ENCODE results near the gene GIMAP2.

GIMAP2 gene

DNA sequence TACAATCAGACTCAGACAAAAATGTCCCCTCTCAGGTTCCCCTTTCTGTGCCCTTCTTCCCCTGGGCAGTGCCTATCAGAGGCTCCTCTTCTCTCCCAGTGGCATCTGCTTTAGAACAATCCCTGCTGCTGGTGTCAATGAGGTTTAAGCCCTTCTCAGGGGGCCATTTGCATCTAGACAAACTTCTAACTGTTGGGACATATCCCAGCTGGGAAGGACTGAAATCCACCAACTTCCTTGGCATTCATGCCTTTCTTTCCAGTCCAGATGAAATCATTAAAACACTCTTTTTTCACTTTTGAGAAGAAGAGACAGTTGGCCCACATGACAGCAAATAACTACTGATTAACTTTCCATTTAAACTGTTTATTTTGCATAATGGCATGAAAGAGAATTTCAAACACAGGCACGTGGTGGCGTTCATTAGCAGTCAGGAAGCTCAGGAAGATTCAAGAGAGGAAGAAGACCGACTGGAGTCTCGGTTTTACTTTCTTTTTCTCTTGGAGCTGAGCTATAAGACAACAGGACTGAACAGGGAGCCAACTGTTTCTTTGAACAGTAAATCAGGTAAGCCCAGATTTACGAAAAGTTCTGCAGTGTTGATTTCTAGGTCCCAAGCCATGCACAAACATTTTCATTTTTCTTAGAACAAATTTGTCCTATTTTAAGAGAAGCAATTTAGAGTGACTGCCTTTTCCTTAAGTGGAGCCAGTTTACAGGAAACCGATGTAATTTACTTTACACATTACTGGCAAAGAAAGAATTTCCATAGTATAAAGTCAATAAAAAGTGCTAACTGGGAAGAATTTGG lies at the start of gene GIMAP2:
GIMAP2 (plus strand) TSS at position 488 of the 811 bp plus-strand sequence. CDS start 1,354 bp downstream, outside the sequence.
- TF ChIP-seq GATA2 (IDR thresholded peaks at IDR 0.05; ENCODE audit: low read depth, low read length): no peak
- TF ChIP-seq GATA3 (IDR thresholded peaks at IDR 0.05; ENCODE audit: low read depth, low read length): no peak

DNA sequence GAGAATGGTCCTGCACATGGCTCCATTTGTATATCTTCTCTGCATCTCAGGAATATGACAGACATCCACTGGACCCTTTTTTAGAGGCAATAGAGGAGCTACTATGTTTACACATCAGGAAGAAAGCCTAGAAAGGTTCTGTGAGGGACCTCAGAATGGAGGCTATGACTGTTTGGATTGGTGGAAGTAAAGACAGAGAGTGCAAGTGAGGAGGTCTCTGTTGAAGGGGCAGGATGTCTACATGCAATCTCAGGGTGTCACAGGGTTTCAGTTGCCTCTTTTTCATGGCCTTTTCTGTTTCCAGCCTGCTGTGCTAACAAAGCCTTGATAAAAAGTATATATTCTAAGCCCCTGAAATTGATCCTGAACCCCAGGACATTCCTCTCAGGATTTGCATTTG lies 43.7 kb upstream of the GIMAP2 start:
- TF ChIP-seq GATA3 (IDR thresholded peaks at IDR 0.05; ENCODE audit: low read depth, low read length) (no peak), GATA2 (IDR thresholded peaks at IDR 0.05; ENCODE audit: low read depth, low read length) (no peak)

DNA sequence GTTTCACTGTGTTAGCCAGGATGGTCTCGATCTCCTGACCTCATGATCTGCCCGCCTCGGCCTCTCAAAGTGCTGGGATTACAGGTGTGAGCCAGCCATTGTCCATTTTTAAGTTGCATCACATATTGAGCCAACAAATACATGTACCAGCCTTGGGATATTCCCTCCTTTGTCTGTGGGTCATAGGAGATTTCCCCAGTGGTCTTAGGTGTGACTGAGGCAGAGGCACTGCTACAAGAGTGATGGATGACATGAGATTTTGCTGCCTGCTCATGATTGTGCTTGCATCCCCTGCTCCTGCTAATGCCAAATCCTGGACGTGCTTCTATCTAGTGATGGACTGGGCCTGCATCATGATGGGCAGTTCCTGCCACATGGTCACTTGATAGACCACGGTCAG lies 42.6 kb upstream of the GIMAP2 start:
- no peak for TF ChIP-seq GATA3 (IDR thresholded peaks at IDR 0.05; ENCODE audit: low read depth, low read length)
- TF ChIP-seq GATA2 (IDR thresholded peaks at IDR 0.05; ENCODE audit: low read depth, low read length): no peak

DNA sequence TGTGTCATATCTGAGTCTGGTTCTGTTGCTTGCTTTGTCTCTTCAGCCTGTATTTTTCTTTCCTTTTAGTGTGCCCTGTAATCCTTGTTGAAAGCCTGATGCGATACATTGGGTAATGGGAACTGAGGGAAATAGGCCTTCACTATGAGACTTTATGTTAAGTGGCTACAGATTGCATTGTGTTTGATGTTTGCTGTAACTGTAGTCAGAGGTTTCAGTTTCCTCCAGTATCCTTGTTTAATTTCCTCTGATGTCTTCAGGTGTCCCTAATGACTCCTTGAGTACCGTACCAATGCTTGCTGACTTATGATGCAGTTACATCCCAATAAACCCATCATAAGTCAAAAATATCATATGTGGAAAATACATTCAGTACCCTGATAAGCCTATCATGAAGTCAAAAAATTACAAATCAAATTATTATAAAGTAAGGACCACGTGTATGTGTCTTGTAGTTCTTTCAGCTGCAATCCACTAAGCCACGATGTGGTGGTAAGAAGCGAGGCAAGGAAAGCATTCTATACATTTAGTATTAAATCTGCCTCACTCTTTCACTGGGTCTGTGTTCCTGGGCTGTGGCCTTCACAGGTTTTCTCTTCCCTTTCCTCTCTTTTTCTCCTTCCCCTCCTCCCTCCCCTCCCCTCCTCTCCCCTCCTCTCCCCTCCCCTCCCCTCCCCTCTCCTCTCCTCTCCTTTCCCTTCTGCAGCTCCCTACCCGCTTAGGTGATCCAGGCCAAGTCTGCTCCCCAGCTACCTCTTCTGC lies 40.1 kb upstream of the GIMAP2 start:
- TF ChIP-seq GATA3 (IDR thresholded peaks at IDR 0.05; ENCODE audit: low read depth, low read length) (no peak), GATA2 (IDR thresholded peaks at IDR 0.05; ENCODE audit: low read depth, low read length) (no peak)

DNA sequence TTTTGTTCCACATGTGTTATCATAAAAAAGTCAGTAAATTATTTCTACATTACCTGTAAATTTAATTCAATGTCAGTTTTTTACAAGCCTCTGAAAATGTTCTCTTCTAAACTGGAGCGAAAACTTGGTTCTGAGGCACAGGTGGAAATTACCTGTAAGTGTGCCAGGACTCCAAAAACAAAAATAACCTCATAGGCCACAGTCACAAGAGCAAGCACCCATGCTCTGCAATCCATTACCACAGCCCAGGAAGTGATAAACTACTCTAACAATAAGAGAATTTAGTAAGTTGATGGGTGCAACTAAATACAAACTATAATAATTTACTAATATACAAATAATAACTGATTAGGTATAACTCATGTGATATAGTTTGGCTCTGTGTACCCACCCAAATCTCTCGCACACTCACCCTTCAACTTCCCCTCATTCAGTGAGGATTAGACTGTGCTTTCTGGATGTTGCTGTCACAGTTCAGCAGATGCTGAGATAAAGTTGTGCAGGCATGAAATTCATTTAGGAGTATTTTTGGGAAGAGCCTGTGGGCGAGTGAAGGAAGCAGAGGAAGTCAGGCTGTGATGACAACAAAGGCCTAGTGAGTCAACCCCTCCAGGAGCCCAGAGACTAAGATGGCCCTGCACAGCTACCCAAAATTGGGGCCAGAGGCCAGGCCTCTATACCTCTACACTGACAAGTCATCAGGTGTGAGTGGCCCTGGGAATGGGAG lies 37.0 kb upstream of the GIMAP2 start:
- no peak for TF ChIP-seq GATA2 (IDR thresholded peaks at IDR 0.05; ENCODE audit: low read depth, low read length)
- no peak for TF ChIP-seq GATA3 (IDR thresholded peaks at IDR 0.05; ENCODE audit: low read depth, low read length)

DNA sequence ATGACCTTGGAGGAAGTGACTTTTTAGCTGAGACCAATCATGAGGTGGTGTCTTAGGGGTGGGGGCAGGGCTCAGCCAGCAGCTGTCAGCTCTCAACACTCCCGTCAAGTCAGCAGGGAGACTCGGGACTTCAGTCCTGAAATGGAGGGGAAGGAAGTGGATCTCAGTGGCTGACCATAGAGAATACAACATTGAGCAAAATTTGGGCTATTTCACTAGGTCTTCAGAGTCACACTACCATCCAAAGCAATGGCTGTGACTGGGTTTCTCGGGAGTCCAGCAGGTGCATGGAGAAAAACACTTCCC lies 36.5 kb upstream of the GIMAP2 start:
- no peak for TF ChIP-seq GATA2 (IDR thresholded peaks at IDR 0.05; ENCODE audit: low read depth, low read length)
- no peak for TF ChIP-seq GATA3 (IDR thresholded peaks at IDR 0.05; ENCODE audit: low read depth, low read length)

DNA sequence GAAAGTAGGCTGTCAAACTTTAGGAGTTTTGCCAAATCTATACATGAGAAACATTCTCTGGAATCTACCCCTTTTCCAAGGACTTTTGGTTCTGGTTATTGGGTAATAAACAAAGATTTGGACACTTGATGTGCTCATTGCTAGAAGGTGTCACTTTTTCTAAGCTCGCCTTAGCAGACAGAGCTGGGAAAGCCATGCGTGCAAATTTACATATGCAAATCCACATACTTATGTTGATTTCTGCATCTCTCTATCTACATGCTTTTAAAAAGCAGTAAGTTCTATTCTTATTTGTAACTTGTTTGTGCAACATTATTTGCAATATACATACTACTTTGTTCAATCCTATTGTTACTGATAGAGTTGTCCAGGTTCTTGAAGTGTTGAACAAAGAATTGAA lies 30.8 kb upstream of the GIMAP2 start:
- TF ChIP-seq GATA2 (IDR thresholded peaks at IDR 0.05; ENCODE audit: low read depth, low read length): no peak
- no peak for TF ChIP-seq GATA3 (IDR thresholded peaks at IDR 0.05; ENCODE audit: low read depth, low read length)

DNA sequence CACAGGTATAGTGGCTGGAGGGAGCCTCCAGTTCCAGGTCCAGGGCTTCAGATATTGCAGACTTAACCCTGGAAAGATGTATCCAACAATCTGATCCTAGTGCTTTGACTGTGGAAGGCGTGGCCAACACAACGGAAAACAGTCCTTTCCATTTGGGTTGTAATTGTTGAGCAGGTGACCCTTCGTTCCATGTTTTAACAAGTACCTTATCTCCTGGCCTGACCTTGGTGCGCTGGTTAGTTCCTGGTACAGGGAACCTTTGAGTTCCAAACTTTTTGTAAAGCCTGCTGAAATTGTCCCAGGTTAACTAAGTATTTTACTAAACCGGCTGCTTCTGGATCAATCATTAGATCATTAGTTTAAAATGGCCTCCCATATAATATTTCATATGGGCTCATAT lies 29.5 kb upstream of the GIMAP2 start:
- TF ChIP-seq GATA3 (IDR thresholded peaks at IDR 0.05; ENCODE audit: low read depth, low read length) (no peak), GATA2 (IDR thresholded peaks at IDR 0.05; ENCODE audit: low read depth, low read length) (no peak)

DNA sequence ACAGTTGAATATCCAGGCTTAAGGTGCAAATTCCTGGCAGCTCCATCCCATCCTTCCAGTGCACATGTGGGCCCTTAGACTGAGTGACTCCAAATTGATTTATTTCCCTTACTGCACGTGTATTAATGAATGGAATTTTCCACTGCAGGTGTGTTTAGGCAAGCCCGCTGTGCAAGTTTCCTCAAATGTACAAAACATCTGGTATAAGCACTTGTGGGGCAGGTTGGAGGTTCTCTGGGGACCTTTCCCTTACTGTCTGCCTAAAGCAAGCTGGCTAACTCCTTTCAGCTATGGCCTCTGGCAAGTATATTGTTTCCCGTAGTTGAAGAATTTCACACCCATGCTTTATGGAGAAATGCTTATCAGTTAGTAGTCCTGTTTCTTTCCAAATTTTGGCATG lies 28.0 kb upstream of the GIMAP2 start:
- no peak for TF ChIP-seq GATA3 (IDR thresholded peaks at IDR 0.05; ENCODE audit: low read depth, low read length)
- TF ChIP-seq GATA2 (IDR thresholded peaks at IDR 0.05; ENCODE audit: low read depth, low read length): no peak

DNA sequence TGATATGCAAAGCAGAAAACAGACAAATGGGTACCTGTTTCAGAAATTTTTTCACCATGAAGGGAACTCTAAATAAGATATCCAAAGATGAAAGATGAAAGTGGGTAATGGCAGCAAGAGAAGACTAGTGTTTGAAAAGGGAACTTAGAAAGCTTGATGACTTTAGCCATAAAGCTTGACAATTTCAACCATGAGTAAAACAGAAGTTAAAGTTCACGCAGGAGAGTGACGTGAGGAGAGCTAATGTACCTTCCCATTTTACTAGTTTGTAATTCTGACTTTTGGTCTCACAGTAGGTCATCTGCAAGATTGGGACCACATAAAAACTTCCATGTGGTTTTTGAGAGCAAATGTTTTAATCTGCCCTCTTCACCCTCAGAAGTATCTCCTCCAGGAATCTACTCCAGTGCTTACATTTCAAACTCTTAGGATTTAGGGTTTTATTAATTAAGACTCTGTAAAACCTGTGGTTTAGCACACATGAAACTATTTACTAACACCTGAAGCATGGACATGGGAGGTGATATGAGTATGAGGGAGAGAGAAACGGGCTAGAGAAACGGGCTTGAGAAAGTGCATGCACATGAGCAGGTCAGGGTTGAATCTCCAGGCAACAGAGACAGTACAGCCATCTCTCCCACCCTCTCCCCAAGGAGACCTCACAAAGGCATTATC lies 24.4 kb upstream of the GIMAP2 start:
- TF ChIP-seq GATA3 (IDR thresholded peaks at IDR 0.05; ENCODE audit: low read depth, low read length) (no peak), GATA2 (IDR thresholded peaks at IDR 0.05; ENCODE audit: low read depth, low read length) (no peak)

DNA sequence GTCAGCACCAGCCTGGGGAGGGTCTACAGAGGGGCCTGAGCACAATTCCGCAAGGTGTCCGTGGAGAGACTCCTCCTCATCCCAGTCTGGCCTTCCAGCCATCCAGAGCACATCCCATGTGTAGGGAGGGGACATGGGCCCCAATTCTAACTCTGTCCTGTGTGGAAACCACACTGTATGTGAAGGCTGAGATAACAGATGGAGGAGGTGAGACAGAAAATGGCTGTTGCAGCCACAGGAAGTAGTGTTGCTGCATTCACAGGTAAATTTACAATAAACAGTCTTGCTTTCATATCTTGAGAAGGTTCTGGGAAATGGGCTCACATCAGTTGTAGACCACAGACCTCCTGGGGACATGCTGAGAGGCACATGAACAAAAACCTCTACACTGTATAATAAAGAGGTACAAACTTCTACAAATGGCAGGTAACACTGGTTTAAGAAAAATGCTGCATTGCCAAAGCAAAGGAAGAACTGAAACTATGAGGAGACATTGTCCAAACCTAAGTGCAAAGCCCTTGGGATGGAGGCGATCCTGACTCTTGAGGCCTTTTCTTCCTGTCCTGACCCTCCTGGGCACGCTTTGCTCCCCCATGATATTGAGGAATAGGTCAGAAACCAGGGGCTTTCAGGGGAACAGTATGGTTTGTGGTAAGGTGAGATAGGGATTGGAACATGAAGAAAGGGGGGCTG lies 21.6 kb upstream of the GIMAP2 start:
- TF ChIP-seq GATA2 (IDR thresholded peaks at IDR 0.05; ENCODE audit: low read depth, low read length): no peak
- TF ChIP-seq GATA3 (IDR thresholded peaks at IDR 0.05; ENCODE audit: low read depth, low read length): no peak

DNA sequence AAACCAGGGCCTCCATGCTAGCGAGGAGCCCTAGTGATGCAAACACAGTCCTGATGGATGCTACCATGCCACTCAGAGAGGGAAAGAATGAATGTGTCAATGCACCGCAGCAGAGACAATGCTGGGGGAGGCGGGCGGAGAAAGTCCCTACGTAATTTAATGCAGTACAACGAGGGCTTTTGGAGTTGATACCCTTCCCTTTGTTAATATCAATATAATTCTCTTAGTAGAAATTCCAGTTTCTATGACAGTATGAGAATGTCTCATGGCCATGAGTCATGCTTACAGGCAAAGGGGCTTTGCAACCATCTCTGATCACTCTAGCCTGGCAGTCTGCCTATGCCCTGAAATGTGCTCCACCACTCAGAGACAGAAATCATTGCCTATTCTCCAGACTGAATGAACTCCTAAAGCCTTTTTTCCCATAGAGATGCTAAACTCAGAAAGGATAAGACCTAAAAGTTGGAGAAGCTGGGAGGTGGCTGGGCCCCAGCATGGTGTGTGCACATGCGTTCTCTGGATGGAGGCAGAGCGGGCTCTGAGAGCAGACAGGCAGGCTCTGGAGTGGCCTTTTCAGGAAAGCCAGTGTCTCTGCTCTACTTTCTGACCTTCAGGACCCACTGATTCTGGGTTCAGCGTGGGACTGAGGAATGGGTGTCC lies 20.3 kb upstream of the GIMAP2 start:
- TF ChIP-seq GATA2 (IDR thresholded peaks at IDR 0.05; ENCODE audit: low read depth, low read length) (no peak), GATA3 (IDR thresholded peaks at IDR 0.05; ENCODE audit: low read depth, low read length) (no peak)

DNA sequence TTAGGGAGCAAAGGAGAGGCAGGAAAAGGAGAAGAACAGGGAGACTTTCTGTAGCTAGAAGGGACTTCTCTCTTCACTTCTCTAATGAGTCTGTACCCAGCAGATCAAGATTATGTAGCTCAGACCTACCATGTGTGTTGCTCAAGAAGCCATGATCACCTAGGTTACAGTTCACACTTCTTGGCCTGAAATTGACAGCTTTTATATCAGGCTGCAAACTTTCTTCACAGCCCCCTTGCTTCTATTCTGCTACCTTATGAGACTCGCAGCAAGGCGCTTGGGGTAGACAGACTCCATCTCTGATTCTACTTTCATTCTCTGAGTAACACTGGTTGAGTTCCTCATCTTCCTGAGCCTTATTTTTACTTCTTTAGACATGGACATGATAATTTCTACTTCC lies 19.6 kb upstream of the GIMAP2 start:
- no peak for TF ChIP-seq GATA2 (IDR thresholded peaks at IDR 0.05; ENCODE audit: low read depth, low read length)
- no peak for TF ChIP-seq GATA3 (IDR thresholded peaks at IDR 0.05; ENCODE audit: low read depth, low read length)

Measured in SH-SY5Y (cell line).